GM19455 (cell line): ENCODE measurements around the gene CACNA1F.

Experiments used
- ATAC-seq: cut with Tn5 transposase; IDR thresholded peaks from one replicate; pipeline ENCODE4 v1.9.1; 2021; ENCODE audit not compliant: unreplicated experiment

The CACNA1F gene

GRCh38 chrX:49257846-49258748 lies 25.0 kb upstream of the CACNA1F start:
- no peak for ATAC-seq

DNA sequence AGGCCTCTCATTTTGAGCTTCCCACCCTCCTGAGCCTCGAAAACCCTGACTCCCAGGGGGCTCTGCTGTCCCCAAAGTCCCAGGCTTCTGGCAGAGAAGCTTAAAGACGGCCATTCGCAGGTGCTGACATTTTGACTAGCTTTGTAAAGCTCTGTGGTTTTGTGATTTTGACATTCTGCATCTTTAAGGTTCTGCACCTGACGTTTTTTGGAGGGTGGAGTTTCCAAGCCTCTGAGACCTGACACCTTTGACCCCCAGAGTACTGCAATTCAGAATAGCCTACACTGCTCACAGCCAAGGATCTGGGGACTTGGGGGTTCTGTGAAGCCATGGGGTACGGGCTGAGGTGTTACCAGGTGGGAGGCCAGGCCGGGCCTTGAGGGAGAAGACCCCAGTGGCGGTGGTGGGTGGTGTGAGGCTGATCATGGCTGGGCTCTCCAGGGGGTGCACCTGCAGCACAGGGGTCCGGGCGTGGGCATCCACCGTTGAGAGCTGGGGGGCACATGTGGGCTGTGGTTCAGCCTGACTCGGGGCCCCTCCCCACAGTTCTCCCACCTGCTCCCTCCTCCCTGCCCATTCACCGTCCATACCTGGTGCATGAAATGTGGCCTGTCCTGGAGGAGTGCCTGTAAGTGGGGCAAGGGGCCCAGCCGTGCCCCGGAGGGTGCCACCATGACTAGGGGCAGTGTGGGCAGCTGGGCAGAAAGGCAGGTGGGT lies 24.1 kb upstream of the CACNA1F start:
- no peak for ATAC-seq

GRCh38 chrX:49256268-49256995 lies 23.3 kb upstream of the CACNA1F start:
- ATAC-seq, result no peak

DNA sequence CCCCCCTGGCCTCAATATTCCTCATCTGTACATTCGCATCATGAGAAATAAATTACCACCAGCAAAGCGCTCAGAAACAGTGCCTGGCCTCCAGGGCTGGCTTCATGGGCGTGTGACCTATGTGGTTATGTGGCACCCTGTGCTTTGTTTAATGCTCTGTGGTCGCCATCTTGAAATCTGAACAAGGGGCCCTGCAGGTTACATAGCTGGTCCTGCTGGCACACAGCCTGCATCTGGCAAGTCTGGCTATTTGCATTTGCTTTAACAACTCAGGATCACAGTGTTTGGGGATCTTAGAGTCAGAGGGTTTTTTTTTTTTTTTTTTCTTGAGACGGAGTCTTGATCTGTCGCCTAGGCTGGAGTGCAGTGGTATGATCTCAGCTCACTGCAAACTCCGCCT lies 21.5 kb upstream of the CACNA1F start:
- ATAC-seq, result no peak

DNA sequence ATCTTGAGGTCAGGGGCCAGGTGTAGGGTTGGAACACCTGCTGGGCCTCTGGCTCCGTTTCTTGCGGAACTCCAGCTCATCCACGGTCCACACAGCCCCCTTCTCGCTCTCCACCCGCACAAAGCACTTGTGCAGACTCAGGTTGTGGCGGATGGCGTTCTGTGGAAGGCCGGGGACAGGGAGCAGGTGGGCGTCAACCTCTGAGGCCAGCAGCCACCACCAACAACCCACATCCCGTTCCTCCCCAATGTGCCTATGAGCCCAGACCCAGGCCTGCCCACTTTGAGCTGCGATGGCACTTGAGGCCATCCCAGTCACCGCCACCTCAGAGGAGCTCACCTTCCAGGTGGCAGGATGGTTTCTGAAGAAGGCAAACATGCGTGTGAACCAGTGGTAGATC lies 18.2 kb upstream of the CACNA1F start:
- no peak for ATAC-seq

- ATAC-seq, result no peak
Observed at GRCh38 chrX:49250578-49250977, 17.4 kb upstream of the CACNA1F start.

DNA sequence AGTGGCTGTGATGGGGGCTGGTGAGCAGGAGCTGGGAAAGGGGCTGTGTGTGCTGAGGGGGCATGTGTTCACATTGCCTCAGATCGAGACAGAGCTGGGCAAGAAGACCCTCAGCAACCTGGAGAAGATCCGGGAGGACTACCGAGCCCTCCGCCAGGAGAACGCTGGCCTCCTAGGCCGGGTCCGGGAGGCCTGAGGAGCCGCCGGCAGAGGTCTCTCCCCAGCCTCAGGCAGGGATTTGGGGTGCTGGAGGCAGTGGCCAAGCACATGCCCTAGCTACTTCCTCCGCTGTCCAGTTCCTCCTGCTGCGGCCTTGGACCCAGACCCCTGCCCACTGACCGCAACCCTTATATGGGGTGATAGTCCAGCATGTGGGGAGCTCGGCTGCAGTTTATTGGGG lies 16.9 kb upstream of the CACNA1F start:
- no peak for ATAC-seq

GRCh38 chrX:49249616-49250015 lies 16.5 kb upstream of the CACNA1F start:
- no peak for ATAC-seq

GRCh38 chrX:49249071-49249470 lies 15.9 kb upstream of the CACNA1F start:
- ATAC-seq, result no peak

DNA sequence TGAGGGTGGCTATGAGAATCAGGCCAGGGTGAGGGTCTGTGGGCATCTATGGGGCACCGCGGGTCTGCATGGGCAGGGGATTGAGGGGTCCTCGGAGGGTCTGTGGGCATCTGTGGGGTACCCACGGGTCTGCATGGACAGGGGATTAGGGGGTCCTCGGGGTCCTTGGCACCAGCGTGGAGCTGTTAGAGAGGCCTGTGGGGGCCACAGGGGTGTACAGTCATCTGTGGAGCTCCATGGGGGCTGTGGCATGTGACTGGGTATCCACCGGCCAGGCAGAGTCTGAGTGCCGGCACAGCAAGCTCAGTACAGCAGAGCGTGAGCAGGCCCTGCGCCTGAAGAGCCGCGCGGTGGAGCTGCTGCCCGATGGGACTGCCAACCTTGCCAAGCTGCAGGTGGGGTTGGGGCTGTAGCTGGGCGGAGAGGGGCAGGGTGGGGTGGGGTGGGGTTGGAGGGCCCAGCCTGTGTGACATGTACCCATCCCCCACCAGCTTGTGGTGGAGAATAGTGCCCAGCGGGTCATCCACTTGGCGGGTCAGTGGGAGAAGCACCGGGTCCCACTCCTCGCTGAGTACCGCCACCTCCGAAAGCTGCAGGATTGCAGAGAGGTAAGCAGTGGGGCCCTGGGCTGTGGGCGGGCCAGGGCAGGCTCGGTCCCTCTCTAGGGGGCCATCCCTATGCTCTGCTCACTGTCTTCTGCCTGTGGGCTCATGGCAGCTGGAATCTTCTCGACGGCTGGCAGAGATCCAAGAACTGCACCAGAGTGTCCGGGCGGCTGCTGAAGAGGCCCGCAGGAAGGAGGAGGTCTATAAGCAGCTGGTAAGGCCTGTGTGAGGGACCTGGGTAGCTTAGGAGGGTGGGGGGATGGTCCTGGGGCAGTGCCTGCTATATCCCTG lies 15.0 kb upstream of the CACNA1F start:
- ATAC-seq, result no peak

GRCh38 chrX:49247346-49247745 lies 14.2 kb upstream of the CACNA1F start:
- no peak for ATAC-seq

DNA sequence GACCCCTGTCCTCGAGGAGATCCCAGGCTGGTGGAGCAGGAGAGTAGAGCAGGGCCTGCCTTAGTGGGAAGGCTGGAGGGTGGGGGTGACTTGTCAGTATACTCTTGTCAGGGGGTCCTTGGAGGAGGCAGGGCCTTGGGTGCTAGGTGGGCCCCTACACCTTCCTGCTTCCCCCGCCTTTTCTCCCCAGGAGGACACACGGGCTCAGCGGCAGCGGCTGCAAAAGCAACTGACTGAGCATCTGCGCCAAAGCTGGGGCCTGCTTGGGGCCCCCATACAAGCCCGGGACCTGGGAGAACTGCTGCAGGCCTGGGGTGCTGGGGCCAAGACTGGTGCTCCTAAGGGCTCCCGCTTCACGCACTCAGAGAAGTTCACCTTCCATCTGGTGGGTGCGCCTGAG lies 13.4 kb upstream of the CACNA1F start:
- no peak for ATAC-seq

DNA sequence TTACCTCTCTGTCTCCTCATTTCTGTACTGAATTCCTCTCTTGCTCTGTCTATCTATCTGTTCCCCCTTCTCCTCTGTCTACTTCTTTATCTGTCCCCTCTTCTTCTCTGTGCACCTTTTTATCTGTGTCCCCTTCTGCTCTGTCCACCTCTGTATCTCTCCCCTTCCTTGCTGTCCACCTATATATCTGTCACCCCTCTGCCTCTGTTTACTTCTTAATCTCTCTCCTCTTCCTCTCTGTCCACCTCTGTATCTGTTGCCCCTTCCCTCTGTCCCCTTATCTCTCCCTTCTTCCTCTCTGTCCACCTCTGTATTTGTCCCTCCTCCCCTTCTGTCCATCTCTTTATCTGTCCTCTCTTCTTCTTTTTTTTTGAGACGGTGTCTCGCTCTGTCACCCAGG lies 11.1 kb upstream of the CACNA1F start:
- no peak for ATAC-seq

- ATAC-seq, result no peak
Observed at GRCh38 chrX:49243166-49243565, 10.0 kb upstream of the CACNA1F start.

DNA sequence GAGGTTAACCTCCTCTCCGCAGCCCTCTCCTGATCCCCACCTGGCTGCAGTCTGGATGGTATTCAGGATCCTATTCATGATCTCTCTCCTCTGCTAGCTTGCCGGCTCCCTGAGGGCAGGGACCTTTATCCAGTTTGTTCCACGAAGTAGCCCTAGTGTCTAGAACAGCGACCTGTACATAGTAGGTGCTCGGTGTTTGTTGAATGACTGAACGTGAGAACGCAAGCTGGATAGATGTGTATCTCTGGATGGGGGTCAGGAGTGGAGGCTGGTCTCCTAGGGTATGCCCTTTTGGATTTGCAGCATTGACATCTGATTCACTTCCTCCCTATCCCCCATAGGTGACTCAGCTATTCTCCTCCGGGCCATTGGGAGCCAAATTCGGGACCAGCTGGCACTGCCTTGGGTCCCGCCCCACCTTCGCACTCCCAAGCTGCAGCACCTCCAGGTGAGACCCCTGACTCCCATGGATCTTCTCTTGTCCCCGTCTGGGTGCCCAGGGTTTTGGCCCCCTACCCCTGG lies 9.5 kb upstream of the CACNA1F start:
- ATAC-seq, result no peak

DNA sequence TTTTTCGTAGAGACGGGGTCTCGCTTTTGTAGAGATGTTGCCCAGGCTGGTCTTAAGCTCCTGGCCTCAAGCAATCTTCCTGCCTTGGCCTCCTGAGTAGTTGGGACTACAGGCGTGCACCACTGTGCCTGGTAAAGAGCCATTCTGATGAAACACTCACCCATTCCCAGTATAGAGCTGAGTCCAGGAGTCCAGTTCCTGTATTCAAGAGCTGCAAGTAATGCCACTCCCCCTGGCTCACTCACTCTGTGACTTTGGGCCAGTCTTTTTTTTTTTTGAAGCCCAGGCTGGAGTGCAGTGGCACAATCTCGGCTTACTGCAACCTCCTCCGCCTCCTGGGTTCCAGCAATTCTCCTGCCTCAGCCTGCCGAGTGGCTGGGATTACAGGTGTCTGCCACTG lies 5.6 kb upstream of the CACNA1F start:
- ATAC-seq, result no peak

DNA sequence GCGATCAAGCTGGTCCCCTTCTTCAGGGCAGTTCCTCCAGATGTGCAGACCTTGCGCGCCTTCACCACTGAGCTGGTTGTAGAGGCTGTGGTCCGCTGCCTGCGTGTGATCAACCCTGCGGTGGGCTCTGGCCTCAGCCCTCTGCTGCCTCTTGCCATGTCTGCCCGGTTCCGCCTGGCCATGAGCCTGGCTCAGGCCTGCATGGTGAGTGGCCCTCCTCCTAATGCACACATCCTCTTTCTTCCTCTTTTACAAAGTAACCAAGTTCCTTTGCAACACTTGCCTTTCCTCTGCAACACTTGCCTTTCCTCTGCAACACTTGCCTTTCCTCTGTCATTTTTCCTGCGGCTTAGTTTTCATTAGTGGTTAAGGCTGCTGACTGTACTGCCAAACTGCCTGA lies 3.9 kb upstream of the CACNA1F start:
- ATAC-seq, result no peak

GRCh38 chrX:49233887-49234555 lies 881 bp upstream of the CACNA1F start:
- ATAC-seq, result no peak

GRCh38 chrX:49232525-49232924 lies 615 bp downstream of the CACNA1F start:
- ATAC-seq, result no peak
